Activated CD8-positive, alpha-beta T cell treated with anti-CD3 and anti-CD28 coated beads for 36 hours (primary cell): Measurements from ENCODE around the gene NGFR. TPM values are rescaled to one million over a fixed set of nuclear protein-coding genes. Genes with fewer than 3 reads are reported as not detected.

Experiments
- ATAC-seq: fragments of 200-7000 bp; cut with Tn5 transposase; one replicate; pipeline ENCODE4 v1.10.0; 2021; ENCODE audit warnings: mild to moderate bottlenecking, moderate library complexity
- CTCF ChIA-PET: fragments of 350-600 bp; sonication (Branson Sonifier 250); formaldehyde crosslinking; loops from one replicate; lab custom pipeline; 2021; ENCODE audit warnings: antibody characterized with exemption; lab: Charles Lee
- POLR2A ChIA-PET: fragments of 350-600 bp; sonication (Branson Sonifier 250); formaldehyde crosslinking; loops from one replicate; lab custom pipeline; 2021; ENCODE audit warnings: antibody characterized with exemption; lab: Charles Lee
- DNase-seq: peaks from one replicate; pipeline ENCODE4 v3.0.0-alpha.2; 2020
- H3K27ac Mint-ChIP-seq: one replicate; pipeline ENCODE4 v1.8.0; 2021; ENCODE audit warnings: mild to moderate bottlenecking, mixed read lengths
- H3K27me3 Mint-ChIP-seq: one replicate; pipeline ENCODE4 v1.8.0; 2021; ENCODE audit warnings: mixed read lengths
- H3K36me3 Mint-ChIP-seq: one replicate; pipeline ENCODE4 v1.8.0; 2021; ENCODE audit warnings: low read depth, mixed read lengths
- H3K4me1 Mint-ChIP-seq: one replicate; pipeline ENCODE4 v1.8.0; 2021; ENCODE audit warnings: low read depth, mixed read lengths
- H3K4me3 Mint-ChIP-seq: one replicate; pipeline ENCODE4 v1.8.0; 2021; ENCODE audit warnings: mild to moderate bottlenecking, moderate library complexity, mixed read lengths
- H3K9me3 Mint-ChIP-seq: one replicate; pipeline ENCODE4 v1.8.0; 2021; ENCODE audit warnings: mixed read lengths
- CTCF ChIP-seq: fragments of 200-600 bp; IDR thresholded peaks from one replicate; pipeline ENCODE4 v1.8.0; 2022; ENCODE audit warnings: antibody characterized with exemption, mild to moderate bottlenecking
- intact Hi-C: fragments of 100-400 bp; cut with micrococcal nuclease; formaldehyde crosslinking; loops from one replicate; pipeline ENCODE4 v1.10.0; 2022
- total RNA-seq, 2 experiments: library from RNA; stranded (reverse); gene quantifications; one replicate each; pipeline ENCODE4 v1.2.3, GENCODE V29; 2021

Gene NGFR
- total RNA-seq, 2 experiments from 2014 or later: 0.09 TPM; not detected in 1

DNA sequence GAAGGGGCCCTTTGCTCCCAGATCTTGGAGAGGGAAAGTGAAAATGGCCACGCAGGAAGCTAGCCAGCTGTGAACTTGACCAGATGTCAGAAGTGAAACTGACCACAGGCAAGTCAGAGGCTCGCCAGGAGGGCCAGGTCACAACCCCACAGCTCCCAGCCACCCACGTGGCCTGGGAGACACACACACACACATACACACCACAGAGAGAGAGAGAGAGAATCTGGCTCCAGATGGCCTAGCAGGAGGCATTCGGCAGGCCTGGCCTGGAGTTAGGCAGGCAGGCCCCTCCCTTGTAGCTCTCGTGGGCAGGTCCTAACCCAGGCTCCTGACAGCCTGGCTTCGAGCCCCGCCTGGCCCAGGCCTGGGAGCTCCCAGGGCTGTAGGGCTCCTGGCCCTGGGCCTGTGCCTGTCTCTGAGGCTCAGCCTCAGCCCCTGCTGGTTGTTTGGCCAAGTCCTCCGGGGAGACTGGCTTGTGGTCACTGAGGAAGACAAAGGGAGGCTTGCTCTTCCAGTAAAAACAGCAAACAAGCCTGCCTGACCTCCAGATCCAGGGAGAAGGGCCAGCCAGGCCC lies 20.2 kb downstream of the NGFR start:
- TF ChIP-seq CTCF: no peak
- DNase-seq: no peak
- POLR2A ChIA-PET: interaction anchor here (0.6 kb wide), 1 partner anchor 61 kb away, joined by 4 read pairs; no protein-coding TSS in a partner anchor
- Mint-ChIP-seq H3K36me3 (no peaks in the 10 kb centered on the region), H3K4me3 (no peak overlapping the region), H3K27ac (no peak overlapping the region), H3K9me3 (no peaks in the 10 kb centered on the region), H3K4me1 (no peaks in the 10 kb centered on the region), H3K27me3 (no peaks in the 10 kb centered on the region)
- intact Hi-C loops: no loop called here
- CTCF ChIA-PET: no interaction called here
- ATAC-seq: peak; percentile 24

- no peak for ATAC-seq
- H3K27me3 Mint-ChIP-seq: no peaks in the 10 kb centered on the region
- H3K4me1 Mint-ChIP-seq: no peaks in the 10 kb centered on the region
- no peaks in the 10 kb centered on the region for H3K36me3 Mint-ChIP-seq
- no peaks in the 10 kb centered on the region for H3K9me3 Mint-ChIP-seq
- no peak for TF ChIP-seq CTCF
- H3K27ac Mint-ChIP-seq: no peak overlapping the region
- intact Hi-C loops: no loop called here
- no peak for DNase-seq
- ChIA-PET POLR2A (interaction anchor here (0.9 kb wide), 1 partner anchor 40 kb away, joined by 3 read pairs; no protein-coding TSS in a partner anchor), CTCF (interaction anchor here (1.0 to 2.6 kb wide), 4 partner anchors 20 to 511 kb away, joined by 3 to 6 read pairs (median 3); no protein-coding TSS in a partner anchor)
- H3K4me3 Mint-ChIP-seq: no peak overlapping the region
These were observed 21.1 kb downstream of the NGFR start for GRCh38 chr17:49516180-49516579.

DNA sequence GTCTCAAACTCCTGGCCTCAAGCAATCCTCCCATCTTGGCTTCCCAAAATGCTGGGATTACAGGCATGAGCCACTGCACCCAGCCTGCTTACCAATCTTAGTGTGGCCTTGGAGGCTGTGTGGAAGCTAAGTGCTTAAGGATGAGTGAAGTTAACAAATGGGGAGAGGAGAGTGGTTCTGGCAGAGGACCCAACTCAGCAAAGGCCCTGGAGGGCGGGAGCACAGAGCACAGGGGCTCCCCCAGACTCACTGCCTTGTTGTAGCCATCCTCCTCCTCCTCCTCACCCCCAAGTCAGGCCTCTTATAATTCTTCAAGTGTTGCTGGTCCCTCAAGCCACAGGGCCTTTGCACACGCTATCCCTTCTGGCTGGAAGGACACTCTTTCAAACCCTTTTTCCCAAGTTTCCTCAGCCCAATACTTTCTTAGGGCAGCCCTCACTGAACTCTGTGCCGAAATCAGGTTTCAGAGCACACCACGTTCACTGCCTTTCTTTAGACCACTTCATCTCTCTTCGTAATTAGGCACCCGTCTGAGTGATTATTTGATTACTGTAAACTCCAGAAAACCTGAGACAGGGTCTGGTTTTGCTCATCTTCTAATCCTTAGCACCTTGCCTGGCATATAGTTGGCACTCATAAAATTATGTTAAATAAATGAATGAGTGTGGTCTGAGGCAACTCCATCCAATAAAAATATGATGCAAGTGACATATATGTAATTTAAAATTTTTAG lies 23.4 kb downstream of the NGFR start:
- peaks cover 4% of the 10 kb centered on the region for H3K4me1 Mint-ChIP-seq
- no peak overlapping the region for H3K4me3 Mint-ChIP-seq
- TF ChIP-seq CTCF: no peak
- no peak for ATAC-seq
- no peaks in the 10 kb centered on the region for H3K36me3 Mint-ChIP-seq
- CTCF ChIA-PET: interaction anchor here (2.6 kb wide), 1 partner anchor 22 kb away, joined by 6 read pairs; no protein-coding TSS in a partner anchor
- H3K9me3 Mint-ChIP-seq: no peaks in the 10 kb centered on the region
- intact Hi-C loops: no loop called here
- no peaks in the 10 kb centered on the region for H3K27me3 Mint-ChIP-seq
- POLR2A ChIA-PET: no interaction called here
- H3K27ac Mint-ChIP-seq: no peak overlapping the region
- no peak for DNase-seq

GRCh38 chr17:49519781-49520180 lies 24.7 kb downstream of the NGFR start:
- Mint-ChIP-seq H3K4me3 (no peak overlapping the region), H3K27ac (no peak overlapping the region), H3K4me1 (peaks cover 5% of the 10 kb centered on the region), H3K27me3 (no peaks in the 10 kb centered on the region), H3K36me3 (no peaks in the 10 kb centered on the region), H3K9me3 (no peaks in the 10 kb centered on the region)
- DNase-seq (no peak), ATAC-seq (no peak)
- no peak for TF ChIP-seq CTCF
- POLR2A ChIA-PET: no interaction called here
- intact Hi-C loops: no loop called here
- CTCF ChIA-PET: interaction anchor here (1.2 kb wide), 1 partner anchor 94 kb away, joined by 3 read pairs; no protein-coding TSS in a partner anchor
